ENCODE results near the gene EHF. TPM values are rescaled to one million over a fixed set of nuclear protein-coding genes. Genes with fewer than 3 reads are reported as not detected.
A peak's percentile ranks its signal among the peaks of the same experiment; 100 is the strongest.

Gene EHF
- total and polyA plus RNA-seq, 3 experiments from 2014 or later = 0.20 to 0.58 TPM; not detected in 1

DNA sequence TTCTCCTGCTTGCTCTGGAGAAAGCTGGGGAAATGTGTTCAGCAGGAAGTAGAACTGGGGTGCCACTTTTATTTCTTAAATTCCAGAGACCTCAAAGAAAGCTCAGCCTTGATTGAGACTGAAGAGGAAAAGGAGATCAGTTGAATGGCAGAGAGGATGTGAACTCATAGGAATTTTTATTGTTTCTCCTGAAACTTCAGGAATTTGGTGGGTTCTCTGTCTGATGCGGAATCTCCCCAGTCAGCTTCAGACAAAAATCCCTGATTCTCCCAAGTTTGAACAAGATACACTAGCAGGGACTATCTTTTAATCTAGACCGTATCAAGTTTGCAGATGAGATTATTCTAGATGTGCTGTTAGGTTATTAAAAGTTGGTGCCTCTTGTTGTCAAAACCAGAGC is 23.0 kb downstream of the EHF start:
- H3K4me3 ChIP-seq (ENCODE audit: low read length) = no peak overlapping the region
- Mint-ChIP-seq H3K4me3 (no peak overlapping the region), H3K27me3 (peaks cover 12 to 13% of the 10 kb centered on the region in 2 donors), H3K4me1 (peaks cover 7 to 12% (median 9%) of the 10 kb centered on the region in 3 donors), H3K36me3 (no peaks in the 10 kb centered on the region), H3K9me3 (no peaks in the 10 kb centered on the region), H3K27ac (peak overlapping the region in 1 of 8 donors; percentile 50)
- H3K9me3 ChIP-seq (ENCODE audit: low read length) = no peaks in the 10 kb centered on the region
- H3K27me3 ChIP-seq (ENCODE audit: insufficient read depth, low read length, poor library complexity, severe bottlenecking) = no peaks in the 10 kb centered on the region
- DNase-seq = no peak
- no peaks in the 10 kb centered on the region for H3K4me1 ChIP-seq (ENCODE audit: insufficient read depth, low read length)
- ChIA-PET CTCF (interaction anchor here (2.0 kb wide), 1 partner anchor 10 kb away, joined by 6 read pairs; no protein-coding TSS in a partner anchor), POLR2A (no interaction called here)
- H3K27ac ChIP-seq (ENCODE audit: low read depth, low read length) = no peak overlapping the region
- H3K36me3 ChIP-seq (ENCODE audit: insufficient read depth, low read length) = no peaks in the 10 kb centered on the region

DNA sequence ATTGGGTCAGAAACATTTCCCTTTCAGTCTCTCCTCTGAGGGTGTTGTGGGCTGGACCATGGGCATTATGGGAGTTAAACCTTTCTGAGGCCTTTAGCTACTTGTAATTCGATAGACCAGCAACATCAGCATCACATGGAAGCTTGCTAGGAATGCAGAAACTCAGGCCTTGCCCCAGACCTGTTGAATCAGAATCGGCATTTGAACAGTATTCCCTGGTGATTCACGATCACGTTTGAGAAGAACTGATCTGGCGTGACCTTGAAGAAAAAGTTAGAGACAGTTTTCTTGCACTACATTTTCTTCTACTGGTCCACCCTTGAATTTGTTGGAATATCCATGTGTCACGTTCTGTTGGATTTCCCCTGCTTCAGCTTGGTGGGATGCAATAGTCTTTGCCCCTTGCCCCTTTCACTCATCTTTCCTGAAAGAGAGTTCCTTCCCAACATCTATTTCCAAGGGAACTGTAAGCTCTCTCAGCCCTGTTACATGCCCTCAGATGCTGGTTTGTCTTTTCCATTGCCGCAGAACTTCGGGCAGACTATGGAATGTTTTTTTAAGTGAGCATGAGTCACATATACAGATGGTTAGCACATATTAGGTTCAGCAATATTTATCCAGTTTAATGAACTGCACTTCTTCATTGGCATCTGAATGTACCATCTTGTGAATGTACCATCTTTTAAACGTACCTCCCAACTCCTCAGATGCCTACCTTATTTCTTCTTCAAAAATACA is 23.9 kb downstream of the EHF start:
- Histone ChIP-seq H3K4me3 (ENCODE audit: low read length) (no peak overlapping the region), H3K27me3 (ENCODE audit: insufficient read depth, low read length, poor library complexity, severe bottlenecking) (no peaks in the 10 kb centered on the region), H3K27ac (ENCODE audit: low read depth, low read length) (no peak overlapping the region), H3K36me3 (ENCODE audit: insufficient read depth, low read length) (no peaks in the 10 kb centered on the region), H3K9me3 (ENCODE audit: low read length) (no peaks in the 10 kb centered on the region), H3K4me1 (ENCODE audit: insufficient read depth, low read length) (peaks cover 9% of the 10 kb centered on the region)
- Mint-ChIP-seq H3K4me1 (peaks cover 16 to 21% (median 17%) of the 10 kb centered on the region in 3 donors), H3K27ac (peak overlapping the region in 1 of 8 donors; percentile 0), H3K4me3 (no peak overlapping the region), H3K27me3 (peaks cover 12 to 13% of the 10 kb centered on the region in 2 donors), H3K36me3 (no peaks in the 10 kb centered on the region), H3K9me3 (no peaks in the 10 kb centered on the region)
- ChIA-PET CTCF (interaction anchor here (2.0 kb wide), 1 partner anchor 11 kb away, joined by 6 read pairs; no protein-coding TSS in a partner anchor), POLR2A (no interaction called here)
- no peak for DNase-seq

DNA sequence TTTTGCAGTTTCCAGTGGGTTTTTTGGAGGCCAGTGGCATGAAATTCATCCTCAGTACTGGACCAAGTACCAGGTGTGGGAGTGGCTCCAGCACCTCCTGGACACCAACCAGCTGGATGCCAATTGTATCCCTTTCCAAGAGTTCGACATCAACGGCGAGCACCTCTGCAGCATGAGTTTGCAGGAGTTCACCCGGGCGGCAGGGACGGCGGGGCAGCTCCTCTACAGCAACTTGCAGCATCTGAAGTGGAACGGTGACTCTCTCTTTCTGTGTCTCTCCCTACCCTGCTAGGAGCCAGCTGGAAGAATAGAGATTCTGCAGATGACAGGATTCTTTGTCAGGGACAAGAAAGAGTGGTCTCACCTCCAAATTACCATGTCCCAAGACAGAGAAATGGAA is 25.5 kb downstream of the EHF start:
- CTCF ChIA-PET = interaction anchor here (0.7 kb wide), 1 partner anchor 11 kb away, joined by 3 read pairs; no protein-coding TSS in a partner anchor

DNA sequence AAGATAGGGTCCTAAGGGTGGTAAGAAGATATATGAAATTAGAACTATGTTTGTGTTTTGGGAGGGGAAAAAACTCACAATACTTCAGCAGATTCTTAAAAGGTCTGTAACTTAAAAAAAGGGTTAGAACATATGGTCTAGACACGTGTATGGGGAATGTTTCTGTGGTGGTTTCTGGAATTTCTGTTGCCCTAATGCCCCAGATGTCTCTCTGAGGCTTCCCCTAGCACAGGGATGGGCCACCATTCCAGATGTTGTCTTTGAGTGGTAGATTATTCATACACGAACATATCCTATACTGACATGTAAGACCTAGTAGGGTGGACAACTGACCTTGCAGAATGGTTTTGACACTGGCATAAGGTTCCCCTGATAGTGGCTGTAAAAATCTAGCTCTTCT is 26.2 kb downstream of the EHF start:
- no peak overlapping the region for H3K27ac Mint-ChIP-seq
- Histone ChIP-seq H3K4me1 (ENCODE audit: insufficient read depth, low read length) (peaks cover 26% of the 10 kb centered on the region), H3K9me3 (ENCODE audit: low read length) (no peaks in the 10 kb centered on the region), H3K4me3 (ENCODE audit: low read length) (no peak overlapping the region), H3K27ac (ENCODE audit: low read depth, low read length) (no peak overlapping the region), H3K36me3 (ENCODE audit: insufficient read depth, low read length) (no peaks in the 10 kb centered on the region), H3K27me3 (ENCODE audit: insufficient read depth, low read length, poor library complexity, severe bottlenecking) (no peaks in the 10 kb centered on the region)
- POLR2A ChIA-PET = no interaction called here
- no peaks in the 10 kb centered on the region for H3K9me3 Mint-ChIP-seq
- no peak for DNase-seq
- no peak overlapping the region for H3K4me3 Mint-ChIP-seq
- peaks cover 8 to 13% of the 10 kb centered on the region in 2 donors for H3K27me3 Mint-ChIP-seq
- no peaks in the 10 kb centered on the region for H3K36me3 Mint-ChIP-seq
- peaks cover 34 to 42% (median 36%) of the 10 kb centered on the region in 3 donors for H3K4me1 Mint-ChIP-seq
- CTCF ChIA-PET = interaction anchor here (0.7 to 1.3 kb wide), 2 partner anchors 9 to 10 kb away, joined by 3 to 4 read pairs; no protein-coding TSS in a partner anchor

More for the DNA sequence above, 25.5 kb downstream of the EHF start:
- Histone ChIP-seq H3K9me3 (ENCODE audit: low read length) (no peaks in the 10 kb centered on the region), H3K27me3 (ENCODE audit: insufficient read depth, low read length, poor library complexity, severe bottlenecking) (no peaks in the 10 kb centered on the region), H3K36me3 (ENCODE audit: insufficient read depth, low read length) (no peaks in the 10 kb centered on the region), H3K27ac (ENCODE audit: low read depth, low read length) (no peak overlapping the region), H3K4me1 (ENCODE audit: insufficient read depth, low read length) (peaks cover 22% of the 10 kb centered on the region), H3K4me3 (ENCODE audit: low read length) (no peak overlapping the region)
- no peak overlapping the region for H3K27ac Mint-ChIP-seq
- POLR2A ChIA-PET = no interaction called here
- peaks cover 31 to 37% (median 32%) of the 10 kb centered on the region in 3 donors for H3K4me1 Mint-ChIP-seq
- no peaks in the 10 kb centered on the region for H3K36me3 Mint-ChIP-seq
- H3K27me3 Mint-ChIP-seq = peaks cover 12 to 13% of the 10 kb centered on the region in 2 donors
- no peaks in the 10 kb centered on the region for H3K9me3 Mint-ChIP-seq
- H3K4me3 Mint-ChIP-seq = no peak overlapping the region
- no peak for DNase-seq

DNA sequence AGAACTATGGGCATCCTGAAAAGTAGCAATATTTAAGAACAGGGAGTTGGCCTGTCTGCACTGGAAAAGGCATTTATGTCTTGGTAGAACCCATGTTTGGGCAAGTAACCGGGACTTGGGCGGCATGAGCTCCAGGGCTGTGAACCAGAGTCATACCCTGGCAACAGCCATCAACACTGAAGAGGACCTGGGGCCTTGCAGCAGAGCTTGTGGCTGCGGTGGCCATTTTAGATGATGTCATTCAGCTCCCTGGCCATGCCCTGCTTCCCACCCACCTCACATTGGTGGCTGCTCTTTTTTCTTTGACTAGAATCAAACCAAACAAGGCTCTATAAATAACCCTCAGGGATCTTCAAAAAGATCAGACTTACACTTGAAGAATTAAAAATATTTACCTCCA is 26.6 kb downstream of the EHF start:
- no peak overlapping the region for H3K4me3 Mint-ChIP-seq
- no peak overlapping the region for H3K27ac Mint-ChIP-seq
- no peaks in the 10 kb centered on the region for H3K9me3 ChIP-seq (ENCODE audit: low read length)
- ChIA-PET CTCF (interaction anchor here (1.3 kb wide), 1 partner anchor 8 kb away, joined by 4 read pairs; no protein-coding TSS in a partner anchor), POLR2A (no interaction called here)
- no peak overlapping the region for H3K27ac ChIP-seq (ENCODE audit: low read depth, low read length)
- H3K27me3 Mint-ChIP-seq = peaks cover 6 to 13% of the 10 kb centered on the region in 2 donors
- peaks cover 36 to 46% (median 40%) of the 10 kb centered on the region in 3 donors for H3K4me1 Mint-ChIP-seq
- DNase-seq = no peak
- H3K4me3 ChIP-seq (ENCODE audit: low read length) = no peak overlapping the region
- H3K27me3 ChIP-seq (ENCODE audit: insufficient read depth, low read length, poor library complexity, severe bottlenecking) = no peaks in the 10 kb centered on the region
- no peaks in the 10 kb centered on the region for H3K9me3 Mint-ChIP-seq
- H3K36me3 ChIP-seq (ENCODE audit: insufficient read depth, low read length) = no peaks in the 10 kb centered on the region
- no peaks in the 10 kb centered on the region for H3K36me3 Mint-ChIP-seq
- H3K4me1 ChIP-seq (ENCODE audit: insufficient read depth, low read length) = peaks cover 26% of the 10 kb centered on the region

DNA sequence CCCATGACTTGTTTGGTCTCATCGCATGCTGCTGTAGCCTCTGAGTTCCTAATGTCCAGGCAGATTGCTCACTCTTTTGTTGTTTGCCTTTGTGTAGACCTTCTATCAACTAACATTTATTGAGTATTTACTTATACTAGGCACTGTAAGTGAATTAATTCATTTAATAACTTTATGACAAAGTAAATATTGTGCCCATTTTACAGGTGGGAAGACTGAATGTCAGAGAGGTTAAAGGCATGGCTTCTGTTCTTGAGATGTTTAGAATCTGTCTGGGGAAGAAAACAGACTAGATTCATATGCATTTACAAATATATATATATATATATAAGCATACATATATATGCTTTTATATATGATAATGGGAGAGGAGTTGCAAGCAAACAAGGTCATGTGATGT is 27.1 kb downstream of the EHF start:
- DNase-seq = no peak
- H3K27me3 ChIP-seq (ENCODE audit: insufficient read depth, low read length, poor library complexity, severe bottlenecking) = no peaks in the 10 kb centered on the region
- H3K36me3 Mint-ChIP-seq = no peaks in the 10 kb centered on the region

DNA sequence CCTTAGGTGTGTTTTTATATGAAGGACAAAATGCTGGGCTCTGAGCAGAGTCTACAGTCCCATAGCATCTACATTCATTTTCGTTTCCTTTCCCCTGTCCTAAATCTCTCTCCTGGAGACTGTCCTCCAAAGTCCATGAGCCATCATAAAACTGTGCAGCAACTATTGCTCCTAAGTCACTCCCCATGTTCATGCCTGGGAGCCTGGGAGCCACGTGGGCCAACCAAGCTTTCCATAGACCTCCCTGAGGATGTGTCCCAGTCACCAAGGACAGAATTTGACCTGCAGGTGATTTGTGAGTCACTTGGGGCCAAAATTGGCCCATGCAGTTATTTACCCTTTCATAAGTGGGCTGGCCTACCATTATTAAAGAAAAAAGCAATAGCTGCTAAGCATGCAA is 28.7 kb downstream of the EHF start:
- ChIA-PET CTCF (interaction anchor here (1.0 to 1.4 kb wide), 3 partner anchors 8 to 26 kb away, joined by 3 to 5 read pairs (median 3); no protein-coding TSS in a partner anchor), POLR2A (interaction anchor here (0.6 to 1.3 kb wide), 3 partner anchors 15 to 394 kb away, joined by 3 to 4 read pairs (median 3); no protein-coding TSS in a partner anchor)
- H3K4me1 ChIP-seq (ENCODE audit: insufficient read depth, low read length) = peaks cover 26% of the 10 kb centered on the region

More for the DNA sequence above, 27.1 kb downstream of the EHF start:
- no peak overlapping the region for H3K4me3 Mint-ChIP-seq
- no peaks in the 10 kb centered on the region for H3K9me3 Mint-ChIP-seq
- H3K27me3 Mint-ChIP-seq = peaks cover 6 to 12% of the 10 kb centered on the region in 2 donors
- peaks cover 26% of the 10 kb centered on the region for H3K4me1 ChIP-seq (ENCODE audit: insufficient read depth, low read length)
- no peak overlapping the region for H3K4me3 ChIP-seq (ENCODE audit: low read length)
- H3K27ac ChIP-seq (ENCODE audit: low read depth, low read length) = no peak overlapping the region
- H3K9me3 ChIP-seq (ENCODE audit: low read length) = no peaks in the 10 kb centered on the region
- H3K4me1 Mint-ChIP-seq = peaks cover 42 to 52% (median 45%) of the 10 kb centered on the region in 3 donors
- no peak overlapping the region for H3K27ac Mint-ChIP-seq
- ChIA-PET POLR2A (no interaction called here), CTCF (interaction anchor here (1.3 kb wide), 1 partner anchor 8 kb away, joined by 4 read pairs; no protein-coding TSS in a partner anchor)
- H3K36me3 ChIP-seq (ENCODE audit: insufficient read depth, low read length) = no peaks in the 10 kb centered on the region

DNA sequence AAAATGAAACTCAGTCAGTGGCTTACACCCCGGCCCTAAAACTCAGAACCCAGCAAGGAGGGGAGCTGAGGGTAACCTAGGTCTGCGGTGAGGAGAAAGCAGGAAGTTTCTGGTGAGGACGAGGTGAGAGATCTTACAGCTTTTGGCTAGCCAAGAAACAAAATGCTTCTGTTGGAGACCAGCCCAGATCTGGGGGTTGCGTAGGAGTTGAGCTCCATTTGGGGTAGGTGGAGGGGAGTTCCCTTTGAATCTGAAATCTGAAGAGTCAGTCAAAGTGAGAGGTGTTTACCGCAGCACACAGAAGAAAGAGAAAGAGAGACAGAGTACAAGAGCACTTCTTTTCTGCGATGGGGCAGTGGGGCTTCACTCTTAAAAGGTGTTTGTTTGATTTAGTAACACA is 29.6 kb downstream of the EHF start:
- CTCF ChIA-PET = interaction anchor here (1.0 to 1.4 kb wide), 3 partner anchors 9 to 27 kb away, joined by 3 to 5 read pairs (median 3); no protein-coding TSS in a partner anchor

More for the DNA sequence above, 28.7 kb downstream of the EHF start:
- no peak overlapping the region for H3K4me3 Mint-ChIP-seq
- no peaks in the 10 kb centered on the region for H3K36me3 Mint-ChIP-seq
- no peaks in the 10 kb centered on the region for H3K36me3 ChIP-seq (ENCODE audit: insufficient read depth, low read length)
- no peaks in the 10 kb centered on the region for H3K9me3 Mint-ChIP-seq
- peaks cover 11 to 17% of the 10 kb centered on the region in 2 donors for H3K27me3 Mint-ChIP-seq
- no peaks in the 10 kb centered on the region for H3K9me3 ChIP-seq (ENCODE audit: low read length)
- no peak overlapping the region for H3K27ac ChIP-seq (ENCODE audit: low read depth, low read length)
- no peak overlapping the region for H3K4me3 ChIP-seq (ENCODE audit: low read length)
- peak overlapping the region in 4 of 8 donors; percentile 0 to 88 (median 80) for H3K27ac Mint-ChIP-seq
- H3K4me1 Mint-ChIP-seq = peaks cover 44 to 56% (median 51%) of the 10 kb centered on the region in 3 donors
- H3K27me3 ChIP-seq (ENCODE audit: insufficient read depth, low read length, poor library complexity, severe bottlenecking) = no peaks in the 10 kb centered on the region
- no peak for DNase-seq

More for the DNA sequence above, 29.6 kb downstream of the EHF start:
- Mint-ChIP-seq H3K27me3 (peaks cover 10 to 15% of the 10 kb centered on the region in 2 donors), H3K36me3 (no peaks in the 10 kb centered on the region), H3K9me3 (no peaks in the 10 kb centered on the region), H3K4me1 (peaks cover 41 to 56% (median 51%) of the 10 kb centered on the region in 3 donors), H3K27ac (peak overlapping the region; percentile 48 to 96 (median 74)), H3K4me3 (peak overlapping the region; percentile 16 to 74 (median 44))
- DNase-seq = peak; percentile 50 to 90 (median 87)
- POLR2A ChIA-PET = interaction anchor here (0.6 to 1.3 kb wide), 3 partner anchors 16 to 393 kb away, joined by 3 to 4 read pairs (median 3); no protein-coding TSS in a partner anchor
- H3K27me3 ChIP-seq (ENCODE audit: insufficient read depth, low read length, poor library complexity, severe bottlenecking) = no peaks in the 10 kb centered on the region
- no peaks in the 10 kb centered on the region for H3K36me3 ChIP-seq (ENCODE audit: insufficient read depth, low read length)
- H3K4me3 ChIP-seq (ENCODE audit: low read length) = no peak overlapping the region
- H3K4me1 ChIP-seq (ENCODE audit: insufficient read depth, low read length) = peaks cover 26% of the 10 kb centered on the region
- H3K27ac ChIP-seq (ENCODE audit: low read depth, low read length) = peak overlapping the region; percentile 29
- no peaks in the 10 kb centered on the region for H3K9me3 ChIP-seq (ENCODE audit: low read length)

Data from CD8-positive, alpha-beta memory T cell (primary cell).